Stomach (tissue), 4 donors: ENCODE measurements around the gene POC1A.

Source experiments
- EP300 ChIP-seq: sonication (generic); formaldehyde crosslinking; IDR thresholded peaks from one replicate; pipeline ENCODE4 v1.6.1; 2017; ENCODE audit warnings: antibody characterized with exemption
- POLR2A ChIP-seq, 4 donors: fragments of 450-650 bp; IDR thresholded peaks; one replicate each; pipeline ENCODE4 v1.6.1; 2016; ENCODE audit warnings: antibody characterized with exemption in 4 of 4, control low read depth in 2 of 4, mild to moderate bottlenecking in 1 of 4, moderate library complexity in 1 of 4
- POLR2AphosphoS5 ChIP-seq, 3 donors: sonication (generic); formaldehyde crosslinking; IDR thresholded peaks; one replicate each; pipeline ENCODE4 v1.6.1; 2016; ENCODE audit warnings: antibody characterized with exemption in 3 of 3
- TF ChIP-seq, protein P1 (sequence below), 7 experiments: fragments of 450-650 bp in 4 of 7; fragments of 200-600 bp in 3 of 7; sonication (generic) in 3 of 7; IDR thresholded peaks; one replicate each; pipeline ENCODE4 v1.5.1; 2016 to 2019; ENCODE audit warnings: antibody characterized with exemption in 7 of 7, control low read depth in 2 of 7, mild to moderate bottlenecking in 1 of 7

GRCh38 chr3:52047295-52047960 is 106.8 kb downstream of the POC1A start:
- TF ChIP-seq EP300 = no peak
- TF ChIP-seq, protein P1, sequence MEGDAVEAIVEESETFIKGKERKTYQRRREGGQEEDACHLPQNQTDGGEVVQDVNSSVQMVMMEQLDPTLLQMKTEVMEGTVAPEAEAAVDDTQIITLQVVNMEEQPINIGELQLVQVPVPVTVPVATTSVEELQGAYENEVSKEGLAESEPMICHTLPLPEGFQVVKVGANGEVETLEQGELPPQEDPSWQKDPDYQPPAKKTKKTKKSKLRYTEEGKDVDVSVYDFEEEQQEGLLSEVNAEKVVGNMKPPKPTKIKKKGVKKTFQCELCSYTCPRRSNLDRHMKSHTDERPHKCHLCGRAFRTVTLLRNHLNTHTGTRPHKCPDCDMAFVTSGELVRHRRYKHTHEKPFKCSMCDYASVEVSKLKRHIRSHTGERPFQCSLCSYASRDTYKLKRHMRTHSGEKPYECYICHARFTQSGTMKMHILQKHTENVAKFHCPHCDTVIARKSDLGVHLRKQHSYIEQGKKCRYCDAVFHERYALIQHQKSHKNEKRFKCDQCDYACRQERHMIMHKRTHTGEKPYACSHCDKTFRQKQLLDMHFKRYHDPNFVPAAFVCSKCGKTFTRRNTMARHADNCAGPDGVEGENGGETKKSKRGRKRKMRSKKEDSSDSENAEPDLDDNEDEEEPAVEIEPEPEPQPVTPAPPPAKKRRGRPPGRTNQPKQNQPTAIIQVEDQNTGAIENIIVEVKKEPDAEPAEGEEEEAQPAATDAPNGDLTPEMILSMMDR (IDR thresholded peaks at IDR 0.05) = no peak
- peak in 1 of 3 donors; percentile 30 for TF ChIP-seq POLR2AphosphoS5 (IDR thresholded peaks at IDR 0.05)
- no peak for TF ChIP-seq POLR2A (IDR thresholded peaks at IDR 0.05)
